Esophagus muscularis mucosa (tissue), 4 donors: ENCODE measurements around the gene DYRK4. TPM values are rescaled to one million over a fixed set of nuclear protein-coding genes. Genes with fewer than 3 reads are reported as not detected.

Source experiments
- DNase-seq: peaks from one replicate; pipeline ENCODE4 v3.0.0-alpha.2; 2017; ENCODE audit errors: extremely low spot score
- H3K27ac ChIP-seq, 4 donors: fragments of 200-600 bp; sonication (generic); replicated peaks in 1 of 4; 1 replicate in 3 of 4; 2 replicates in 1 of 4; pipeline ENCODE4 v1.5.1; 2016 to 2019; ENCODE audit warnings: mild to moderate bottlenecking in 1 of 4
- H3K27me3 ChIP-seq, 4 donors: fragments of 200-600 bp; sonication (generic); one replicate each; pipeline versions ENCODE4 v1.5.1 to v1.6.0; 2016 to 2019
- H3K36me3 ChIP-seq, 4 donors: fragments of 200-600 bp; sonication (generic); one replicate each; pipeline ENCODE4 v1.5.1; 2016 to 2019
- H3K4me1 ChIP-seq, 4 donors: fragments of 200-600 bp; sonication (generic); one replicate each; pipeline ENCODE4 v1.5.1; 2016 to 2019
- H3K4me3 ChIP-seq, 4 donors: fragments of 200-600 bp; sonication (generic); 1 replicate in 2 of 4; 2 replicates in 2 of 4; pipeline ENCODE4 v1.5.1; 2016 to 2019; ENCODE audit warnings: mild to moderate bottlenecking in 4 of 4, moderate library complexity in 1 of 4
- H3K9me3 ChIP-seq, 4 donors: fragments of 200-600 bp; sonication (generic); 1 replicate in 3 of 4; 2 replicates in 1 of 4; pipeline ENCODE4 v1.5.1; 2016 to 2019
- CTCF ChIP-seq, 3 experiments: fragments of 200-600 bp in 2 of 3; fragments of 450-650 bp in 1 of 3; sonication (generic) in 2 of 3; IDR thresholded peaks; one replicate each; pipeline ENCODE4 v1.5.1; 2017 to 2019; ENCODE audit warnings: antibody characterized with exemption in 3 of 3, mild to moderate bottlenecking in 2 of 3, moderate library complexity in 1 of 3
- EP300 ChIP-seq: sonication (generic); formaldehyde crosslinking; IDR thresholded peaks from one replicate; pipeline ENCODE4 v1.6.1; 2017; ENCODE audit warnings: antibody characterized with exemption
- POLR2A ChIP-seq: fragments of 450-650 bp; IDR thresholded peaks from one replicate; pipeline ENCODE4 v1.6.1; 2017; ENCODE audit warnings: antibody characterized with exemption, moderate library complexity, mild to moderate bottlenecking, low read depth
- POLR2AphosphoS5 ChIP-seq, 2 donors: sonication (generic); formaldehyde crosslinking; IDR thresholded peaks; one replicate each; pipeline ENCODE4 v1.6.1; 2017; ENCODE audit warnings: antibody characterized with exemption in 2 of 2
- WGBS: methylation state at CpG from one replicate; pipeline ENCODE4 v1.1.5; 2018; 5-methylcytosine and 5-hydroxymethylcytosine counted together
- intact Hi-C: fragments of 100-400 bp; cut with DNase I; formaldehyde crosslinking; loops from one replicate; pipeline ENCODE4 v1.15.1; 2023
- total RNA-seq, 4 donors: library from RNA; depleted of rRNA; stranded (reverse); fragments of >200 nt; gene quantifications; one replicate each; pipeline versions ENCODE4 v1.1.0 to v1.2.1, GENCODE V29; 2016

DYRK4 gene
- total RNA-seq, 4 donors from 2014 or later, result 35.2 to 47.8 (median 41.3) TPM

- Histone ChIP-seq H3K27me3 (no peaks in the 10 kb centered on the region), H3K9me3 (no peaks in the 10 kb centered on the region), H3K4me1 (peaks cover 14 to 29% (median 21%) of the 10 kb centered on the region in 4 donors), H3K36me3 (peaks cover 0 to 25% (median 13%) of the 10 kb centered on the region in 4 donors), H3K4me3 (peak within 1 kb of the TSS; percentile 60 to 79 (median 70)), H3K27ac (peak within 1 kb of the TSS; percentile 87 to 91 (median 90))
- peak; percentile 98 for DNase-seq
- TF ChIP-seq POLR2A (no peak), CTCF (IDR thresholded peaks at IDR 0.05) (no peak), EP300 (peak; percentile 66), POLR2AphosphoS5 (IDR thresholded peaks at IDR 0.05) (peak; percentile 76 to 80)
- intact Hi-C loops, result loop anchor here (10.0 kb wide), 2 partner anchors 184 to 654 kb away; no protein-coding TSS in a partner anchor
- WGBS, result under 1% methylated on average over 35 of the region's 49 CpGs
Measured at GRCh38 chr12:4538207-4539160, 23.5 kb upstream of the DYRK4 start, which contains the start of gene RAD51AP1. Gene RAD51AP1, plus strand, starts transcription at chr12:4538890. Its CDS starts 50 bp downstream, at chr12:4538940.

- no peak for DNase-seq
- peak overlapping the region; percentile 87 to 91 (median 90) for H3K27ac ChIP-seq
- H3K4me1 ChIP-seq, result peaks cover 14 to 29% (median 21%) of the 10 kb centered on the region in 4 donors
- intact Hi-C loops, result loop anchor here (10.0 kb wide), 2 partner anchors 185 to 655 kb away; no protein-coding TSS in a partner anchor
- TF ChIP-seq CTCF (IDR thresholded peaks at IDR 0.05) (no peak), POLR2A (no peak), POLR2AphosphoS5 (IDR thresholded peaks at IDR 0.05) (no peak), EP300 (no peak)
- H3K36me3 ChIP-seq, result peaks cover 0 to 16% (median 4%) of the 10 kb centered on the region in 4 donors
- H3K4me3 ChIP-seq, result peak overlapping the region; percentile 60 to 79 (median 70)
- no peaks in the 10 kb centered on the region for H3K27me3 ChIP-seq
- WGBS, result 13% methylated on average over 16 of the region's 16 CpGs
- H3K9me3 ChIP-seq, result no peaks in the 10 kb centered on the region
Measured at GRCh38 chr12:4539167-4539870, 22.7 kb upstream of the DYRK4 start.

GRCh38 chr12:4540170-4540569 is 21.8 kb upstream of the DYRK4 start:
- H3K9me3 ChIP-seq, result no peaks in the 10 kb centered on the region
- peaks cover 14 to 29% (median 21%) of the 10 kb centered on the region in 4 donors for H3K4me1 ChIP-seq
- DNase-seq, result no peak
- TF ChIP-seq EP300, result no peak
- TF ChIP-seq CTCF (IDR thresholded peaks at IDR 0.05), result no peak
- TF ChIP-seq POLR2A, result no peak
- no peak for TF ChIP-seq POLR2AphosphoS5 (IDR thresholded peaks at IDR 0.05)
- no peaks in the 10 kb centered on the region for H3K27me3 ChIP-seq
- 88% methylated on average over 3 of the region's 3 CpGs for WGBS
- intact Hi-C loops, result no loop called here
- no peak overlapping the region for H3K4me3 ChIP-seq
- no peak overlapping the region for H3K27ac ChIP-seq
- peaks cover 0 to 8% (median under 1%) of the 10 kb centered on the region in 4 donors for H3K36me3 ChIP-seq

GRCh38 chr12:4540638-4541037 is 21.4 kb upstream of the DYRK4 start:
- Histone ChIP-seq H3K4me1 (peaks cover 14 to 29% (median 21%) of the 10 kb centered on the region in 4 donors), H3K36me3 (peaks cover 0 to 3% (median 0%) of the 10 kb centered on the region in 4 donors), H3K27ac (no peak overlapping the region), H3K9me3 (no peaks in the 10 kb centered on the region), H3K4me3 (no peak overlapping the region), H3K27me3 (no peaks in the 10 kb centered on the region)
- TF ChIP-seq POLR2AphosphoS5 (IDR thresholded peaks at IDR 0.05), result no peak
- TF ChIP-seq CTCF (IDR thresholded peaks at IDR 0.05), result no peak
- no peak for TF ChIP-seq POLR2A
- no peak for TF ChIP-seq EP300
- intact Hi-C loops, result no loop called here
- WGBS, result 70% methylated on average over 2 of the region's 2 CpGs
- no peak for DNase-seq
